ENCODE results near the gene CFAP52. TPM values are rescaled to one million over a fixed set of nuclear protein-coding genes. Genes with fewer than 3 reads are reported as not detected.

The CFAP52 gene
- total and polyA plus RNA-seq, 2 of the 13 experiments (the other 11 are each of a cell fraction or from before 2014, with no cell fraction given) = not detected

DNA sequence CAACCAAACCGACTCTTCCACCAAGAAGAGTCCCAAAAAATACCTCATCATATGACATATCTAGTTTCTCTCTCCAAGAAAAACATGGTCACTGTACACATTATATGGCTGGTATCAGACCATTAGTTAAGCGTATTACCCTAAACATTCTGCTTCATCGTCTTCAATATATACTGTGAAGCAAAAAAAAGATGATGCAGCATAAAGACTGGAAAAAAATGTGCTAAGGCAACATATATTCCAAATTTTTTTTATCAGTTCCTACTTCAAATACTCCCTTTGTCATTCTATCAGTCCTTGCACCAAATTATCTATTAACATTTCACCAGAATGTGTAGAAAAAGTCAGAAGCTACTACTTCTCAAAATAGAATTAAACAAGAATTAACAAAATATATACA is 43.7 kb upstream of the CFAP52 start:
- POLR2A ChIA-PET = no interaction called here
- CTCF ChIA-PET (ENCODE audit: low intra/inter-chr PET ratio, low total read pairs) = no interaction called here

More for the DNA sequence above, 43.7 kb upstream of the CFAP52 start:
- TF ChIP-seq ZBTB26 (CRISPR knock-in tag; IDR thresholded peaks at IDR 0.05; ENCODE audit: borderline replicate concordance) (no peak), SIN3A (IDR thresholded peaks at IDR 0.05; ENCODE audit: borderline replicate concordance, low read depth, low read length) (no peak), MIER3 (CRISPR knock-in tag; IDR thresholded peaks at IDR 0.05; ENCODE audit: borderline replicate concordance) (no peak), MAFF (IDR thresholded peaks at IDR 0.05; ENCODE audit: low read depth, low read length) (peak; percentile 54), ZBTB7A (CRISPR knock-in tag; IDR thresholded peaks at IDR 0.05) (no peak), HMG20B (CRISPR knock-in tag; conservative IDR thresholded peaks at IDR 0.05) (no peak), NFRKB (IDR thresholded peaks at IDR 0.05) (no peak), ZNF550 (CRISPR knock-in tag; IDR thresholded peaks at IDR 0.05; ENCODE audit: borderline replicate concordance) (no peak), MLXIP (CRISPR knock-in tag; IDR thresholded peaks at IDR 0.05; ENCODE audit: borderline replicate concordance) (no peak), RBM39 (IDR thresholded peaks at IDR 0.05; ENCODE audit: low read depth, low read length, poor library complexity, severe bottlenecking) (no peak), MEIS1 (CRISPR knock-in tag; IDR thresholded peaks at IDR 0.05; ENCODE audit: borderline replicate concordance) (no peak), MAFK (conservative IDR thresholded peaks at IDR 0.05 in 1 of 2, IDR thresholded peaks at IDR 0.05 in 1 of 2; ENCODE audit: low read length in 2 of 2) (peak; percentile 32 to 49; a peak in 3 of 4 replicates), BRCA1 (CRISPR knock-in tag; IDR thresholded peaks at IDR 0.05) (no peak)
- TF ChIP-seq, protein P1, sequence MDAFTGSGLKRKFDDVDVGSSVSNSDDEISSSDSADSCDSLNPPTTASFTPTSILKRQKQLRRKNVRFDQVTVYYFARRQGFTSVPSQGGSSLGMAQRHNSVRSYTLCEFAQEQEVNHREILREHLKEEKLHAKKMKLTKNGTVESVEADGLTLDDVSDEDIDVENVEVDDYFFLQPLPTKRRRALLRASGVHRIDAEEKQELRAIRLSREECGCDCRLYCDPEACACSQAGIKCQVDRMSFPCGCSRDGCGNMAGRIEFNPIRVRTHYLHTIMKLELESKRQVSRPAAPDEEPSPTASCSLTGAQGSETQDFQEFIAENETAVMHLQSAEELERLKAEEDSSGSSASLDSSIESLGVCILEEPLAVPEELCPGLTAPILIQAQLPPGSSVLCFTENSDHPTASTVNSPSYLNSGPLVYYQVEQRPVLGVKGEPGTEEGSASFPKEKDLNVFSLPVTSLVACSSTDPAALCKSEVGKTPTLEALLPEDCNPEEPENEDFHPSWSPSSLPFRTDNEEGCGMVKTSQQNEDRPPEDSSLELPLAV (CRISPR knock-in tag; conservative IDR thresholded peaks at IDR 0.05; ENCODE audit: low read depth) = no peak
- BruUV-seq (replicated peaks) = no TSS peak
- Histone ChIP-seq H3K9me3 (ENCODE audit: low read length) (no peaks in the 10 kb centered on the region), H3K27ac (ENCODE audit: extremely low read length, insufficient read depth, low read length) (no peak overlapping the region), H2AFZ (ENCODE audit: low read length) (no peak overlapping the region), H4K20me1 (ENCODE audit: insufficient read depth, low read length) (no peaks in the 10 kb centered on the region), H3K4me1 (ENCODE audit: insufficient read depth, low read length) (peaks cover 15% of the 10 kb centered on the region; the same call in 1 of the 2 replicates), H3K27me3 (ENCODE audit: control insufficient read depth in 1 of 2, insufficient read depth in 2 of 2, low read length in 2 of 2) (no peaks in the 10 kb centered on the region), H3K9ac (ENCODE audit: insufficient read depth, low read depth, low read length) (no peak overlapping the region), H3K4me3 (replicated peaks in 1 of 3; ENCODE audit: insufficient read depth in 1 of 3, low read depth in 2 of 3, low read length in 3 of 3) (no peak overlapping the region), H3K36me3 (replicated peaks in 1 of 2; ENCODE audit: control insufficient read depth in 1 of 2, insufficient read depth in 2 of 2, low read length in 2 of 2) (no peaks in the 10 kb centered on the region), H3K4me2 (ENCODE audit: low read depth, low read length) (no peak overlapping the region), H3K79me2 (ENCODE audit: insufficient read depth, low read length) (no peaks in the 10 kb centered on the region)
- intact Hi-C loops (cut with micrococcal nuclease; ENCODE audit: unreplicated experiment) (no loop called here), in situ Hi-C loops (cut with HindIII; ENCODE audit: extremely low pct_ligation_motif_present, low pct_unique_long_range_greater_than_20kb) (no loop called here)
- FAIRE-seq = no peak
- DNase-seq (ENCODE audit: low spot score) = no peak
- no peak for ATAC-seq
- 98% methylated on average over 3 of the region's 3 CpGs for WGBS (ENCODE audit: low lambda C conversion rate)
